T-helper 2 cell treated with Interferon-gamma antibody and Interleukin-4, amounts not matched to agents 5 μg/mL and 100 μg/mL, for 36 hours (primary cell): ENCODE data around the gene GSTM5.
"Not testable (repeated sequence)": the region's sequence is repeated elsewhere in the genome, so short reads cannot be mapped to it uniquely, and the experiment has no call there.

ENCODE experiments used
- DNase-seq: peaks from one replicate; pipeline ENCODE4 v3.0.0; 2021; ENCODE audit warnings: low spot score
- H3K27ac Mint-ChIP-seq: one replicate; pipeline ENCODE4 v1.8.0; 2021; ENCODE audit warnings: mild to moderate bottlenecking, mixed read lengths
- H3K27me3 Mint-ChIP-seq: one replicate; pipeline ENCODE4 v1.8.0; 2021; ENCODE audit warnings: low read depth, mixed read lengths
- H3K36me3 Mint-ChIP-seq: one replicate; pipeline ENCODE4 v1.8.0; 2021; ENCODE audit warnings: low read depth, mixed read lengths
- H3K4me1 Mint-ChIP-seq: one replicate; pipeline ENCODE4 v1.8.0; 2021; ENCODE audit warnings: low read depth, mixed read lengths
- H3K4me3 Mint-ChIP-seq: one replicate; pipeline ENCODE4 v1.8.0; 2022; ENCODE audit warnings: mild to moderate bottlenecking, moderate library complexity, mixed read lengths
- H3K9me3 Mint-ChIP-seq: one replicate; pipeline ENCODE4 v1.8.0; 2021; ENCODE audit warnings: mixed read lengths

The GSTM5 gene

GRCh38 chr1:109711593-109712320 lies at the start of gene GSTM5:
TSS of gene GSTM5 (plus strand) at chr1:109712251. CDS start at chr1:109712313, 62 bp downstream.
- H3K9me3 Mint-ChIP-seq: peaks cover 14% of the 10 kb centered on the region
- H3K36me3 Mint-ChIP-seq, H3K27me3 Mint-ChIP-seq, H3K4me1 Mint-ChIP-seq, DNase-seq: not testable (repeated sequence)
- peak within 1 kb of the TSS; percentile 90 for H3K27ac Mint-ChIP-seq
- H3K4me3 Mint-ChIP-seq: peak within 1 kb of the TSS; percentile 86

GRCh38 chr1:109664671-109665070 lies 47.4 kb upstream of the GSTM5 start:
- Mint-ChIP-seq H3K4me3 (no peak overlapping the region), H3K27ac (no peak overlapping the region), H3K27me3 (no peaks in the 10 kb centered on the region), H3K4me1 (peaks cover 14% of the 10 kb centered on the region), H3K36me3 (peaks cover 3% of the 10 kb centered on the region), H3K9me3 (no peaks in the 10 kb centered on the region)
- DNase-seq: no peak

GRCh38 chr1:109667452-109668122 lies 44.5 kb upstream of the GSTM5 start, which contains the start of gene GSTM2:
TSS of gene GSTM2 (plus strand) at chr1:109668057. CDS start at chr1:109668116, 59 bp downstream.
- Mint-ChIP-seq H3K27me3 (no peaks in the 10 kb centered on the region), H3K36me3 (peaks cover 2% of the 10 kb centered on the region), H3K27ac (no peak within 1 kb of the TSS), H3K9me3 (no peaks in the 10 kb centered on the region), H3K4me3 (peak within 1 kb of the TSS; percentile 68), H3K4me1 (peaks cover 22% of the 10 kb centered on the region)
- peak; percentile 88 for DNase-seq

- no peak for DNase-seq
- Mint-ChIP-seq H3K9me3 (no peaks in the 10 kb centered on the region), H3K4me3 (peak overlapping the region; percentile 68), H3K27ac (no peak overlapping the region), H3K36me3 (peaks cover 2% of the 10 kb centered on the region), H3K27me3 (no peaks in the 10 kb centered on the region), H3K4me1 (peaks cover 22% of the 10 kb centered on the region)
These were observed 43.8 kb upstream of the GSTM5 start for GRCh38 chr1:109668123-109668775.

- Mint-ChIP-seq H3K36me3 (peaks cover 2% of the 10 kb centered on the region), H3K4me3 (peak overlapping the region; percentile 68), H3K27me3 (no peaks in the 10 kb centered on the region), H3K9me3 (no peaks in the 10 kb centered on the region), H3K4me1 (peaks cover 22% of the 10 kb centered on the region), H3K27ac (peak overlapping the region; percentile 46)
- peak; percentile 33 for DNase-seq
These were observed 42.7 kb upstream of the GSTM5 start for GRCh38 chr1:109669246-109669948.

GRCh38 chr1:109669949-109670302 lies 42.1 kb upstream of the GSTM5 start:
- Mint-ChIP-seq H3K4me1 (peaks cover 22% of the 10 kb centered on the region), H3K27ac (peak overlapping the region; percentile 46), H3K4me3 (peak overlapping the region; percentile 68)
- not testable (repeated sequence) for DNase-seq, H3K27me3 Mint-ChIP-seq, H3K36me3 Mint-ChIP-seq, H3K9me3 Mint-ChIP-seq

GRCh38 chr1:109671067-109671466 lies 41.0 kb upstream of the GSTM5 start:
- Mint-ChIP-seq H3K36me3 (peaks cover 2% of the 10 kb centered on the region), H3K4me1 (peaks cover 22% of the 10 kb centered on the region), H3K27ac (no peak overlapping the region), H3K27me3 (no peaks in the 10 kb centered on the region), H3K4me3 (no peak overlapping the region), H3K9me3 (no peaks in the 10 kb centered on the region)
- no peak for DNase-seq

- not testable (repeated sequence) for H3K27ac Mint-ChIP-seq, H3K27me3 Mint-ChIP-seq, H3K9me3 Mint-ChIP-seq, H3K36me3 Mint-ChIP-seq, DNase-seq, H3K4me3 Mint-ChIP-seq
- peaks cover 14% of the 10 kb centered on the region for H3K4me1 Mint-ChIP-seq
These were observed 38.2 kb upstream of the GSTM5 start for GRCh38 chr1:109673861-109674260.

GRCh38 chr1:109676683-109677381 lies 35.2 kb upstream of the GSTM5 start:
- H3K36me3 Mint-ChIP-seq, H3K27me3 Mint-ChIP-seq, DNase-seq, H3K9me3 Mint-ChIP-seq, H3K27ac Mint-ChIP-seq, H3K4me1 Mint-ChIP-seq, H3K4me3 Mint-ChIP-seq: not testable (repeated sequence)

- no peak overlapping the region for H3K4me3 Mint-ChIP-seq
- H3K27ac Mint-ChIP-seq: no peak overlapping the region
- H3K36me3 Mint-ChIP-seq: no peaks in the 10 kb centered on the region
- H3K4me1 Mint-ChIP-seq: no peaks in the 10 kb centered on the region
- H3K27me3 Mint-ChIP-seq: no peaks in the 10 kb centered on the region
- H3K9me3 Mint-ChIP-seq: no peaks in the 10 kb centered on the region
- no peak for DNase-seq
These were observed 34.6 kb upstream of the GSTM5 start for GRCh38 chr1:109677459-109677858.

- not testable (repeated sequence) for H3K9me3 Mint-ChIP-seq, H3K36me3 Mint-ChIP-seq, H3K27me3 Mint-ChIP-seq, DNase-seq, H3K4me1 Mint-ChIP-seq, H3K27ac Mint-ChIP-seq, H3K4me3 Mint-ChIP-seq
These were observed 33.4 kb upstream of the GSTM5 start for GRCh38 chr1:109678637-109679036.

- DNase-seq, H3K9me3 Mint-ChIP-seq, H3K27me3 Mint-ChIP-seq, H3K4me3 Mint-ChIP-seq, H3K36me3 Mint-ChIP-seq, H3K27ac Mint-ChIP-seq: not testable (repeated sequence)
- peaks cover 14% of the 10 kb centered on the region for H3K4me1 Mint-ChIP-seq
These were observed 27.3 kb upstream of the GSTM5 start for GRCh38 chr1:109684777-109685176.

- not testable (repeated sequence) for H3K9me3 Mint-ChIP-seq, H3K27me3 Mint-ChIP-seq, DNase-seq, H3K4me3 Mint-ChIP-seq, H3K36me3 Mint-ChIP-seq, H3K27ac Mint-ChIP-seq
- peaks cover 14% of the 10 kb centered on the region for H3K4me1 Mint-ChIP-seq
These were observed 26.7 kb upstream of the GSTM5 start for GRCh38 chr1:109685399-109685798.
